NCI-H345 treated with DMSO at 0.1 percent for 48 hours (cell line): ENCODE measurements around the gene IQCC.
A peak's percentile ranks its signal among the peaks of the same experiment; 100 is the strongest.
"Not testable (repeated sequence)": the region's sequence is repeated elsewhere in the genome, so short reads cannot be mapped to it uniquely, and the experiment has no call there.

ENCODE experiments used
- DNase-seq: peaks from one replicate; lab custom pipeline; 2025; ENCODE audit not compliant: unreplicated experiment; lab: John Stamatoyannopoulos, UW

The IQCC gene

DNA sequence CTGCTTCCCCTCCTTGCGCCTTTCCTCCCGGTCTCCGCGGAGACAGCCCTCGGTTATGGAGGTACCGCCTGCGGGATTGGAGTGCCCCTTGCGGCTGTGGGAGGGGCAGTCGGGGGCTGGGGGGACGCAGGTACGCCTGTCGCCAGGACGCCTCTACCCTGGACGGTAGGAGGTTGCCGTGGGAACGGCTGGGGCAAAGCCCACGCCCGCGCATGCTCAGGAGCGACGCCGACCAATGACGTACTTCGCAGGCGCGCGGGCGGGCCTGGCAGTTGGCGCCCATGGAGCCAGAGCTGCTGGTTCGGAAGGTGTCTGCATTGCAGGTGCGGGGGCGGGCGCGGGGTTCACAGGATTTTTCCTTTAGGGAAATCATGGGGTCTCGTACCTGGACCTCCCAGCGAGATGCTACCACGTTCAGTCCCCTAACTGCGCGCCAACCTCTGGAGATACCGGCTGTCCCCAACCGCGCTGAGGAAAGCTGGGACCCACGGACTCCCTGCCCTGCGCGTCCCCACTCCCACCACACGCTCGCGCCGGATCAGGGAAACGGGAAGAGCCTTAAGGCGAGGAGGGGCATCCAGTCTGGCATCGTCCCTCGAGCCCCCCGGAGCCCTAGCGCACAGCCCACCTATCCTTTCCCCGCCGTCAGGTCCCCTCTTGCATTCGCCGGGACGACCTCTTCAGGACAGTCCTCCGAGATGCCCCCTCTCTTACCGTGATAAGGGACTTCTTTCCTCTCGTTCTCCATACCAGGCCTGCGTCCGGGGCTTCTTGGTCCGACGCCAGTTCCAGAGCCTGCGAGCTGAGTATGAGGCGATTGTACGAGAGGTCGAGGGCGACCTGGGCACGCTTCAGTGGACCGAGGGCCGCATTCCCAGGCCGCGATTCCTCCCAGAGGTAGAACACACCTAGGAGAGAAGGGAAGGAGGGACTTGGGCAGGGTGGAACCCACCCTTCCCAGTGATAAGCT, at the start of gene IQCC:
Gene IQCC (plus strand): TSS at position 271 of the 970 bp plus-strand sequence. CDS start 11 bp downstream, at position 282.
- peak; percentile 84 for DNase-seq

DNA sequence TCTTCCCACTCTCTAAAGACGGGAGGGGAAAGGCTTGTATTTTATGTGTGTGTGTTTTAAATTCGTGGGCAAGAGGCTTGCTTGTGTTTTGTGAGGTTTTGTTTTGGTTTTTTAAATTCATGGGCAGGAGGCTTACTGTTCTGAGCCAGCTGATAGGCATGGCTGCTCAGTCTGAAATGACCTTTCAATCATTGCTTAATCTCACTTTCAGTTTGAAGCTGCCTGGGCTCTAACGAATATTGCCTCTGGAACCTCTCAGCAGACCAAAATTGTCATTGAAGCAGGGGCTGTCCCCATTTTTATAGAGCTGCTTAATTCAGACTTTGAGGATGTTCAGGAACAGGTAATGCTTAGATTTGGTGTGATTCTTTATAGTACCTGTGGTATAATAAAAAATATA, 46.3 kb upstream of the IQCC start:
- no peak for DNase-seq

DNA sequence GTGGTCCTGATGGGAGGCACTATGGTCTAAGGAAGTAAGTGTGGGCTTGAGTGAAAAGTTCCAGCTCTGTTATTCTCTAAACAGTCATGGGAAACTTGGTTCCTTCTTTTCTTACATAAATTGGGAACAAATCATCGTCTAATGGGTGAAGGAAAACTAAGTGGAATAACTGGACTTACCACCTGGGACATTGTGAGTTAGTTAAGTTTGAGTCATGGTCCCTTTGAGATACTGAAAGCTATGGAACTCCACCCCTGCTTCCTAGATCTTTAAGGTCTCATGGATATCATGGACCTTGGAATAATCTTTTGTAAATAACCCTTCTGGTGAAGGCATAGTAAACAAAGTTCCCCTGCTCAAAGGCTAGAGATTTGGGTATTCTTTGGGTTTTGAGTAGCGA, 42.1 kb upstream of the IQCC start:
- DNase-seq = no peak

DNA sequence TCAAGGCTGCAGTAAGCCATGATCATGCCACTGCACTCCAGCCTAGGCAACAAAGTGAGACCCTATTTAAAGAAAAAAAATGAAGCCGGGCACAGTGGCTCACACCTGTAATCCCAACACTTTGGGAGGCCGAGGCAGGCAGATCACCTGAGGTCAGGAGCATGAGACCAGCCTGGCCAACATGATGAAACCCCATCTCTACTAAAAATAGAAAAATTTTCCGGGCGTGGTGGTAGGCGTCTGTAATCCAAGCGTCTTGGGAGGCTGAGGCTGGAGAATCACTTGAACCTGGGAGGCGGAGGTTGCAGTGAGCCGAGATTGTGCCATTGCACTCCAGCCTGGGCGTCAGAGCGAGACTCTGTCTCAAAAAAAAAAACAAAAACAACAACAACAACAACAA, 39.8 kb upstream of the IQCC start:
- DNase-seq = not testable (repeated sequence)

DNA sequence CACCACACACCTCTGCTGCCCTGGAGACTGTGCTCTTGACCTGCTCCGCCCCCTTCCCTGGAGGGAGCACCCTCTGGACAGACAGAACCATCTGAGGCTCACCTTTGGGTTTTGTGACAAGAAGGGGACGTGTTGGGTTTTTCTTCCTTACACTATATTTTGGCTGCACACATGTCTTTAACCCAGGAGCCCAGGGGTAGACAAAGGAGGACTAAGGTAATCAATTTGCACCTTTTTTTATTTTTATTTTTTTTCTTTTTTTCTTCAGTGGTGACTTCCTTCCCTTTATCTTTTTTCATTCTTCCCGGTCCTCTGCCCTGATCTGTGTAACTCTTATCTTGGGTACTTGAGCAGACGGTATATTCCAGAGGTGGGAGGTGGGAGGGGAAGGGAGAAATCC, 34.5 kb upstream of the IQCC start:
- no peak for DNase-seq

DNA sequence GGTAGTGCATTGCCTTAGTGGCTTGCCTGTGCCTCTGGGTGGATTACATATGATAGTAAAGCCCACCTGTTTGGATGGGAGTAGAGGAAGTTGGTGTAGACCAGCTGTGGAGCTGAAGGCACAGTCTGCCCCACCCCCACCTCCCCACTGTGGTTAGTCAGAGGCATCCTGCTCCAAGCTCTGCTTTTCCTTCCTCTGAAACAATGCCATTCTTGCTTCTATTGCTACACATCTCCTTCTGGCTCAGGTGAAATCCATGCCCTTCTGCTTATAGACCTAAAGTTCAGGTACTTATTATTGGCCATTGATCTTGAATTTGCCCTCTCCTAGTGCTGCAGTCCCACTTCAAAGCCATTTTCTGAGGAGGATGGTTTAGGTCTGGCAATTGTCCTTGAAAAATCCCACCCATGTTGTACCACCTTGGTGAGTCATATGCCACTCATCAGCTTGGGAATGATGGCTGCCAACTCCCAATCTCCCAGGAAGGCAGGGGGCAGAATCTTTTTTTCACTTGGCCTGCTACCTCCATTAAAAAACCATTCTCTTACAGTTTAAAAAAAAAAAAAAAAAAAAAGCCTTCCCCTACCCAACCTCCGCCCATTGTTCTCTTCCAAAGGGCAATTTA, 32.7 kb upstream of the IQCC start:
- no peak for DNase-seq

DNA sequence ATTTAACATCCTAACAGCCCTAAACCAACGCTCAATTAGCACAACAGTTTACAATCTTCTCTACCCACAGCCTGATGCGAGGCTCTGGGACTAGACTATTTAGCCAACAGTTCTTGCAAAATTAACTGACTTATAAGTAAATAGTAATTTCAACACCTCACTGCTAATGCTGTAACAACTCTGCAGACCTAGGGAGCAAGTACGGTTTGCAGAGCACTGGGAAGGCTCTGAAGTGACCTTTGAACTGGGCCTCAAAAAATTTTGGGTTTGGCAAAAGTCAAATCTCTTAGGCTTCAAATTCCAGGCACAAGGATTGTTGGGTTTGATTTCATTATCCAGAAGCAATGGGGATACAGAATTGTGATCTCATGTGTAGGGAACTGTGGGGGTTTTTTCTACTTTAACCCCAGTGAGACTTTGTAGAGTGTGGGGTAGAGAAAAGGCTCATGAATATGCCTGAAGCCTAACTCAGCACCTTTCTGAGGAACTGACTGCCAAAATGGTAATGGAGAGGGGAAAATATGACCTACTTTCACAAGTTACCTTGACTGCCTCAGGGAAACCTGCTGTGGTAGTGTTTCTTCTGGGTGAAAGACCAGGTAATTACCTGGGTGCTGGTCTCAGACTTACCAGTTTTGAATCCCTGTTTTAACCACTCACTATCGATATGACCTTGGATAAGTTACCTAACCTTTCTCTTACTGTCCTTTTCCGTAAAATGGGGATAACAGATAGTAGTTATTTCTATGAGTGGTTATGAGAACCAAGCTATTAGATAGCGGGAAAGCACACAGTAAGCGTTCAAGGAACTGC, 26.9 kb upstream of the IQCC start:
- no peak for DNase-seq

DNA sequence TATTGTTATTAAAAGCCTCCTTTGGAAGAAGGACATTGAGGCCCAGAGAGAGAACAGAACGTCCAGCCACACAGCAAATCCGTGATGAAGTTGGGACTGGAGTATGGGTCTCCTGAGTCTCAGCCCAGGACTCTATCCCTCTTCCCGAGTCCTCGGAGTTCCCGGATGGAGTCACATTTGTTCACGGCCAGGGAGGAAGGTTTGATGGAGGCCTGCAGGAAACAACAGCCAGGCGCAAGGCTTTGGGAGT, 26.4 kb upstream of the IQCC start:
- no peak for DNase-seq

DNA sequence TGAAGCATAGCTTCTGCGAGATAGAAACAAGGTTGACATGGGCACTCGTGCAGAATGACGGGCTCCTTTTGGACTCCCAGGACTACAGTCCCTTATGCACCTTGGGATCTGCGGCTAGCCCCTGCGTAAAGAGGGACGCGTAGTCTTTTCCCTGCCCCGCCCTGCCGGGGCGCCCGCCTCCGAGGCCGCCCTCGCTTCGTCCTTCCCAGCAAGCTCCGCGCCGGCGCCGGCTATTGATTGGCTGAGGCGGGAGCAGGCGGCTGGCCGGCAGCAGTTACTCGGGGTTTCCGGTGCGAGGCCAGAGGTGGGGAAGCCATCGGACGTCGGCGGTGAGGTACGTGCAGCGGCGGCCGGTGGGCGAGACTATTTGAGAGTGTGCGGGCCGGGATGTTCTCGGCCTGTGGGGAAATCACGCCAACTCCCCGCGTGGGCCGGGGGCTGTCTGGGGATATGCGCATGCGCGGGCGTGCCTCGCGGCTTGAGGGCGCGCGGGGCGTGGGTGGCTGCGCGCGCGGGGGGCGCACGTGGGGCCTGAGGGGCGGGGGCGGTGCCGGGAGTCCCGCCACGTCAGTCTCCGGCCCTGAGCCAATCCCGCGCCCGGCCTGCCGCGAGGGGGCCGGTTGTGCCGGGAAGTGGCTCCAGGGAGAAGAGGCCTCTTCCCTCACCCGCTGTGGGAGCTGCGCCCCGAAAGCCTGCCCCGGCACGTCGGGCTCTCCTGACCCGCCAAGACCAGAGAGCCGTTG, 25.9 kb upstream of the IQCC start, which contains the start of gene TXLNA:
Gene TXLNA (plus strand): TSS at position 233 of the 743 bp plus-strand sequence. CDS start 671 bp downstream, outside the sequence.
- peak; percentile 82 for DNase-seq

DNA sequence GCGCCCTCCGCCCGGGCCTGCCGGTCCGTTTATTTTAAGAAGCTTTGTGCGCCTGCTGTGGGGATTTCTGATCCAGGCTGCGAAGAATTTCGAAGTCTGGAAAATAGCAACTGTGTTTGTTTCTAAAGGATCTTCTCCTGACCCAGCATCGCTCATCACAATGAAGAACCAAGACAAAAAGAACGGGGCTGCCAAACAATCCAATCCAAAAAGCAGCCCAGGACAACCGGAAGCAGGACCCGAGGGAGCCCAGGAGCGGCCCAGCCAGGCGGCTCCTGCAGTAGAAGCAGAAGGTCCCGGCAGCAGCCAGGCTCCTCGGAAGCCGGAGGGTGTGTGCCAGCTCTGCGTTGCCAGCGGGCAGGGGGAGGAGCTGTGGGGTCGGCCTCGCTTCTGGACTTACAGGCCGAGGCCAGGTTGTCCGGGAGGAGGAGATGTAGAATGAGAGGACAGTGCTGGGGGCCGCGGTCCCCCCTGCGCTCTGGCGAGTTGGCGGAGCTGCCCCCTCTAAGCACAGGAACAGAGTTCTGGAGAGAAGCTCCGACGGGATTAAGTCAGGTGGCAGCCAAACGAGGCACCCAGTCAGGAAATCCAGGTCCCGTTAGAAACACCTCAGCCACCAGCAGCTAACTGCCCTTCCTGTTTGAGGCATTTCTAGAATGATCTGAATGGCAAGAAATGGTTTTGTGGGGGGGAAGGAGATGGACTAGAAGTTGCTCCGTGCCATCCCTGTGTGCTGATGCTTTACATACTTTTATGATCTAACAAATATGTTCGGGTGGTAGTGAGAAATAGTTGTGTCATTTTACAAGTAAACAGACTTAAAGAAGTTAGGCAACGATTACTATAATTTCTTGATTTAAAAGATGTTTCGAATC, 25.0 kb upstream of the IQCC start:
- DNase-seq = peak; percentile 23

DNA sequence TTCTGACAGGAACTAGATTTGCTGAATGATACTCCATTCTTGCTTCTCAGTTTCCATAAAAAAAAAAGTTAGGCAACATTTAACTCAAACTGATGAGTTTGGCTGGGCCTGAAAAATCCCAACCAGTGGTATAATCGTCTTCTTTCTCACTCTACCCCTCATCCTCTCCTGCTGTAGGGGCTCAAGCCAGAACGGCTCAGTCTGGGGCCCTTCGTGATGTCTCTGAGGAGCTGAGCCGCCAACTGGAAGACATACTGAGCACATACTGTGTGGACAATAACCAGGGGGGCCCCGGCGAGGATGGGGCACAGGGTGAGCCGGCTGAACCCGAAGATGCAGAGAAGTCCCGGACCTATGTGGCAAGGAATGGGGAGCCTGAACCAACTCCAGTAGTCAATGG, 24.4 kb upstream of the IQCC start:
- DNase-seq = no peak

DNA sequence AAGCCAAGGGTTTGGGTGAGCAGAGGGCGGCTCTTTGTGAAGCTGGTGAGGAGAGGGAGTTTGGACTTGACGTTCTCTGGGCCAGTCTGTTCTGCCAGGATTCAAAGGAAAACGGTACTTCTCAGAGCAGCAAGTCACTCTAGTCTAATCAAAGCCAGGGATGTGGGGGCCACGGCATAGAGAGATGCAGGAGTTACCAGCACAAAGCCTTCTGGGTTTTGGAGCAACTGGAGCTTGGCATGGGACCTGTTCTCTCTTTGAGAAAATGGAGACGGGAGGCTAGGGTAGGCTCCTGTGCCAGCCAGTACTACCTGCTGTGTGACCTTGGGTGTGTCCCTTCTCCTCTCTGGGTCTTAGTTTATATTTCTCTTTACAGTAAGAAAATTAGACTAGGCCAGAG, 23.9 kb upstream of the IQCC start:
- no peak for DNase-seq

DNA sequence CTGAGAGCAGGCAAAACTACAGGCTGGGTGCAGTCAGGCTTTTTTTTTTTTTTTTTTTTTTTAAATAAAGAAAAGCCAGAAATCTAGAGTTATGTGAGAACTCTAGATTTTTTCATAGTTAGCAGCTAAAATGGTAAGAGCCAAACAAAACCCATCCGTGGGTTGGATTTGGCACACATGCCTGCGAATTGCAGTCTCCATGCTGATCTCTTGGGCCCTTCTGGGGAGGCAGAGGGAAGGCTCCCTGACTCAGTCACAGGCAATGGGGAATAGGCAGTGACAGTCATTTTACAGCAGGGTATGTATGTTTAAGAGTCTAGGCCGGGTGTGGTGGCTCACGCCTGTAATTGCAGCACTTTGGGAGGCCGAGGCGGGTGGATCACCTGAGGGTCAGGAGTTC, 23.4 kb upstream of the IQCC start:
- no peak for DNase-seq

DNA sequence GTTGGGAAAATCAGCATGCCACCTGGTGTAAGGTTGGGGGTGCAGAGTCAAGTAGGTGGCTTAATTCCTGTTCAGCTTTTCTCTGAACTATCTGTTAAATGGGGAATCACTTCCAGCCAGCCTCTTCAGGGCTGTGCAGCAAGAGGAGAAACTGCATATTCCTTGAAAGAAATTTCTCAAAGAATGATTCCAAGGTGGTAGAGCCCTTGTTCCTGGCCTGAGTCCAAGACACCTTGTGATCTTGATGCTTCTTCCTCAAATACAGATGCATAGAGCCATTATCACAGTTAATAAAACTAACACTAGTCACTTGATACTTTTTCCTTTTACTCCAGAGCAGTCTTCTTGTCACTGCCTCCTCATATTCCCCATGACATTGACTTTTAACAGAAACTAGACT, 20.8 kb upstream of the IQCC start:
- DNase-seq = no peak

DNA sequence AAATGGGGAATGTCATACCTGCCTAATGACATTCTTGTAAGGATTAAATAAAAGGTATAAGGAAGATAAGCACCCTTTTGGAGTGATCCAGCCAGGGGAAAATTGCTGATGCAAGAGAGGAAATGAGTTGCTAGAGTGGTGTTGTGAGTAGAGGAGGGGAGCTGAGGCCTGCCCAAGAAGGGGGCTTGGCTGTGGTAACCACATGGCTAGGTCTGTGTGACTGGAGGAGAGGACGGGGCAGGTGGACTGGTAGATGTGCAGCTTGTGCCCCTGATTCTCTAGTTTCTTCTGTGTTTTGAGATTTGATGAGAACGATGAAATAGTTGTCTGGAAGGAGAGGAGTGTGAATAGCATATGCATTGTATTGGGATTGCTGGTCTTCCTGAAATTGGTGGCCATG, 19.4 kb upstream of the IQCC start:
- DNase-seq = no peak

DNA sequence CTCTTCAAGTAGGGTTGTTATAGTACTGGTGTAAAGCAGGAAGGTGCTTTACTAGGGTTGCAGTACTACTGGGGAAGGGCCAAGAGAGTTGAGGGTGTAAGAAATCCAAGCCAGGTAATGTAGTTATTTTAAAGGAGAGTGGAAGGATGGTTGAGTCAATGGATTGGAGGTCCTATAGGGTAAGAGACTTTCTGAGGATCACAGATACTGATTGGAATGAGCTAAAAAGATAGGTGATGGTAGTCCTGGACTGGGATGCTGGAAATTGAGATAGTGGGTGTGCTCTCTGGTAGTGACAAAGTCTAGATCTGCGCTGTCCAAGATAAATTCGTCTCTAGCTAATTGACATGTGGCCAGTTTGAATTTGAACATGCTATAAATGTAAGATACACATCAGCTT, 19.0 kb upstream of the IQCC start:
- no peak for DNase-seq

DNA sequence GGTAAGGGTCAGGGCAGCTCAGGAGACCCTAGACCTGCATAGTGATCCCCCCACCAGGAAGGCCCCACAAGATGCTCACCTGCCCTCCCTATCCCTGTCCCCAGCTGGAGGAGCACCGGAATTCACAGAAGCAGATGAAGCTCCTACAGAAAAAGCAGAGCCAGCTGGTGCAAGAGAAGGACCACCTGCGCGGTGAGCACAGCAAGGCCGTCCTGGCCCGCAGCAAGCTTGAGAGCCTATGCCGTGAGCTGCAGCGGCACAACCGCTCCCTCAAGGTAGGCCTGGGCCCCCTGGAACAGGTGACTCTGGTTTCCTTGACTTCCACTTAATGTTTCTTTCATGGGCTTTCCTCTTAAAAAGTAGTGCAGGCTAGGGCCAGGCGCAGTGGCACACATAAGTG, 17.6 kb upstream of the IQCC start:
- DNase-seq = no peak

DNA sequence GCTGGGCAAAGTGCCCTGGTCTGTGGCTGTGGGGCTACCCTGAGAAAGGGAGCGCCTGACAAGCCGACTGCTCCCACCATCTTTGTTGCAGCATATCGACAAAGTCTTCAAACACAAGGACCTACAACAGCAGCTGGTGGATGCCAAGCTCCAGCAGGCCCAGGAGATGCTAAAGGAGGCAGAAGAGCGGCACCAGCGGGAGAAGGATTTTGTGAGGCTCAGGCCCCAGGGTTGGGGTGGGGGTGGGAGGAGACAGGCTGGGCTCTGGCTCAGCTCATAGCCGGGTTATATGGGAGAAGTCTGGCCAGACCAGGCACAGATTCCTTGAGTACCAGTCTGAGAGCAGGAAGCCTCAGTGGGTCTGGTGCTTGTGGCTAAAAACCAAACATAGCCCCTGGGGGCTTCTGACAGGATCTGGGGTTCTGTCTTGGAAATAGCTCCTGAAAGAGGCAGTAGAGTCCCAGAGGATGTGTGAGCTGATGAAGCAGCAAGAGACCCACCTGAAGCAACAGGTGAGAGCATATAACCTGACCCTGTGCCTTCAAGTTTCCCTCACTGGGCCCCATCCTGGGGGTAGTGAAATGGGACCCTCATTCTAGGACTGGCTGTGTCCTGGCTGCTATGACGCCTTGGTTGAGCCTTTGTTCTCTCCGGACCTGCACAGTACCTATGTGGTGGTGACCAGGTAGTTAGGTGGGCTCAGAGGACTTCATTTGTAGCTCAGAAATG, 13.1 kb upstream of the IQCC start:
- DNase-seq = no peak

DNA sequence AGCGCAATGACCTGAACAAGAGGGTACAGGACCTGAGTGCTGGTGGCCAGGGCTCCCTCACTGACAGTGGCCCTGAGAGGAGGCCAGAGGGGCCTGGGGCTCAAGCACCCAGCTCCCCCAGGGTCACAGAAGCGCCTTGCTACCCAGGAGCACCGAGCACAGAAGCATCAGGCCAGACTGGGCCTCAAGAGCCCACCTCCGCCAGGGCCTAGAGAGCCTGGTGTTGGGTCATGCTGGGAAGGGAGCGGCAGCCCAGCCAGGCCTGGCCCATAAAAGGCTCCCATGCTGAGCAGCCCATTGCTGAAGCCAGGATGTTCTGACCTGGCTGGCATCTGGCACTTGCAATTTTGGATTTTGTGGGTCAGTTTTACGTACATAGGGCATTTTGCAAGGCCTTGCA, 10.5 kb upstream of the IQCC start:
- DNase-seq = no peak
